CD8-positive, alpha-beta memory T cell (primary cell): ENCODE measurements around the gene SAFB. TPM values are rescaled to one million over a fixed set of nuclear protein-coding genes. Genes with fewer than 3 reads are reported as not detected.

ENCODE experiments used
- polyA plus RNA-seq: library from polyadenylated mRNA; unstranded; fragments of 300-500 nt; fragmentation: Illumina TruSeq; gene quantifications from one replicate; pipeline ENCODE4 v1.2.3, GENCODE V29; 2021
- total RNA-seq, 2 experiments: library from RNA; stranded (reverse); gene quantifications; one replicate each; pipeline ENCODE4 v1.2.3, GENCODE V29; 2021

The SAFB gene
- total and polyA plus RNA-seq, 3 experiments from 2014 or later: 103 to 132 (median 124) TPM

Other genes starting within 250 kb of the SAFB start
- not detected for gene ZNRF4, start 167.7 kb upstream of the SAFB start, total RNA-seq
- gene ZNRF4, start 167.7 kb upstream of the SAFB start, polyA plus RNA-seq: not detected
- gene TINCR, start 55.1 kb upstream of the SAFB start, total RNA-seq: under 1 TPM; 0.20 to 0.28 TPM
- 0.16 TPM for gene TINCR, start 55.1 kb upstream of the SAFB start, polyA plus RNA-seq
- 10 to 100 TPM; 87.8 to 98.2 TPM for gene SAFB2, start 307 bp upstream of the SAFB start, total RNA-seq
- 56.4 TPM for gene SAFB2, start 307 bp upstream of the SAFB start, polyA plus RNA-seq
- gene MICOS13, start 57.4 kb downstream of the SAFB start, total RNA-seq: 10 to 100 TPM; 60.6 to 62.1 TPM
- gene MICOS13, start 57.4 kb downstream of the SAFB start, polyA plus RNA-seq: 117 TPM
- gene HSD11B1L, start 57.9 kb downstream of the SAFB start, total RNA-seq: 1 to 10 TPM; 1.4 to 2.3 TPM
- gene HSD11B1L, start 57.9 kb downstream of the SAFB start, polyA plus RNA-seq: 4.0 TPM
- 1,000 to 10,000 TPM; 1,478 to 1,485 TPM for gene RPL36, start 67.2 kb downstream of the SAFB start, total RNA-seq
- gene RPL36, start 67.2 kb downstream of the SAFB start, polyA plus RNA-seq: 2,003 TPM
- gene LONP1, start 97.1 kb downstream of the SAFB start, total RNA-seq: 100 to 1,000 TPM; 179 to 204 TPM
- gene LONP1, start 97.1 kb downstream of the SAFB start, polyA plus RNA-seq: 36.0 TPM
- gene CATSPERD, start 97.6 kb downstream of the SAFB start, total RNA-seq: not detected
- not detected for gene CATSPERD, start 97.6 kb downstream of the SAFB start, polyA plus RNA-seq
- 1 to 10 TPM; 8.2 to 8.6 TPM for gene PRR22, start 161.7 kb downstream of the SAFB start, total RNA-seq
- 0.15 TPM for gene PRR22, start 161.7 kb downstream of the SAFB start, polyA plus RNA-seq
- 10 to 100 TPM; 90.9 to 93.6 TPM for gene DUS3L, start 168.1 kb downstream of the SAFB start, total RNA-seq
- gene DUS3L, start 168.1 kb downstream of the SAFB start, polyA plus RNA-seq: 33.2 TPM
- under 1 TPM in 1 of 2 experiments, not detected in 1; 0.26 TPM for gene NRTN, start 182.0 kb downstream of the SAFB start, total RNA-seq
- gene NRTN, start 182.0 kb downstream of the SAFB start, polyA plus RNA-seq: 0.26 TPM
- not detected for gene FUT6, start 216.6 kb downstream of the SAFB start, total RNA-seq
- gene FUT6, start 216.6 kb downstream of the SAFB start, polyA plus RNA-seq: not detected
- gene FUT3, start 228.4 kb downstream of the SAFB start, total RNA-seq: not detected
- gene FUT3, start 228.4 kb downstream of the SAFB start, polyA plus RNA-seq: not detected
- gene FUT5, start 247.5 kb downstream of the SAFB start, total RNA-seq: not detected
- not detected for gene FUT5, start 247.5 kb downstream of the SAFB start, polyA plus RNA-seq